Activated CD4-positive, alpha-beta memory T cell treated with anti-CD3 and anti-CD28 coated beads, Interleukin-2, amount 10 ng/mL, durations not matched to agents 7 days and 5 days (primary cell): ENCODE results near the gene JHY. TPM values are rescaled to one million over a fixed set of nuclear protein-coding genes. Genes with fewer than 3 reads are reported as not detected.

Experiments used
- CTCF ChIA-PET: fragments of 350-600 bp; sonication (Branson Sonifier 250); formaldehyde crosslinking; loops from one replicate; lab custom pipeline; 2021; ENCODE audit warnings: antibody characterized with exemption, inconsistent platforms; lab: Charles Lee
- POLR2A ChIA-PET: fragments of 350-600 bp; sonication (Branson Sonifier 250); formaldehyde crosslinking; loops from one replicate; lab custom pipeline; 2021; ENCODE audit warnings: antibody characterized with exemption; lab: Charles Lee
- DNase-seq: peaks from one replicate; pipeline ENCODE4 v3.0.0-alpha.2; 2020
- H3K27ac Mint-ChIP-seq: one replicate; pipeline ENCODE4 v1.8.0; 2021; ENCODE audit warnings: mild to moderate bottlenecking, mixed read lengths
- H3K27me3 Mint-ChIP-seq: one replicate; pipeline ENCODE4 v1.8.0; 2021; ENCODE audit warnings: mixed read lengths
- H3K36me3 Mint-ChIP-seq: one replicate; pipeline ENCODE4 v1.8.0; 2021; ENCODE audit warnings: low read depth, mixed read lengths
- H3K4me1 Mint-ChIP-seq: one replicate; pipeline ENCODE4 v1.8.0; 2021; ENCODE audit warnings: mixed read lengths
- H3K4me3 Mint-ChIP-seq: one replicate; pipeline ENCODE4 v1.8.0; 2021; ENCODE audit warnings: mild to moderate bottlenecking, mixed read lengths
- H3K9me3 Mint-ChIP-seq: one replicate; pipeline ENCODE4 v1.8.0; 2021; ENCODE audit warnings: mixed read lengths
- total RNA-seq, 2 experiments: library from RNA; stranded (reverse); gene quantifications; one replicate each; pipeline ENCODE4 v1.2.3, GENCODE V29; 2021

JHY gene
- total RNA-seq, 2 experiments from 2014 or later, result 1.7 to 2.1 TPM

DNA sequence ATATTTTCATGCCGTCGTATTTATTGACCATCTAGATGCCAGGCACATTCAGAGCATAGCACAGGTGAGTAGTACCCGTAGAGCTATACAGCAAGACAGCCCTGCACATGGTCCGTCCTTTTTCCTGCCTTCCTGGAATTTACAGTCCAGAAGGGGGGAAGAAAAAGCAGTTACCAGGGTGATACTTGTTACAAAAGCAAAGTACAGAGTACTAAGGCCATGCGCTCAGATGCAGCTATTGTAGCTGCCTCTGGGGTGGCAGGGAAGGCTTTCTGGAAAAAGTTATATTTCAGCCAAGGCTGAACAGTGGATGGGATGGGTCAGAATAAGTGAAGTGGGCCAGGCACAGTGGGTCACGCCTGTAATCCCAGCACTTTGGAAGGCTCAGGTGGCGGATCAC, 36.2 kb downstream of the JHY start:
- CTCF ChIA-PET, result interaction anchor here (0.5 kb wide), 1 partner anchor 39 kb away, joined by 4 read pairs; no protein-coding TSS in a partner anchor
- no peak for DNase-seq
- Mint-ChIP-seq H3K4me3 (no peak overlapping the region), H3K9me3 (no peaks in the 10 kb centered on the region), H3K36me3 (no peaks in the 10 kb centered on the region), H3K27me3 (no peaks in the 10 kb centered on the region), H3K4me1 (no peaks in the 10 kb centered on the region), H3K27ac (no peak overlapping the region)
- POLR2A ChIA-PET, result no interaction called here

- Mint-ChIP-seq H3K27me3 (no peaks in the 10 kb centered on the region), H3K9me3 (no peaks in the 10 kb centered on the region), H3K36me3 (no peaks in the 10 kb centered on the region), H3K4me1 (no peaks in the 10 kb centered on the region), H3K4me3 (no peak overlapping the region), H3K27ac (no peak overlapping the region)
- POLR2A ChIA-PET, result no interaction called here
- CTCF ChIA-PET, result no interaction called here
- DNase-seq, result no peak
Measured at GRCh38 chr11:122920579-122920978, 38.0 kb downstream of the JHY start.

DNA sequence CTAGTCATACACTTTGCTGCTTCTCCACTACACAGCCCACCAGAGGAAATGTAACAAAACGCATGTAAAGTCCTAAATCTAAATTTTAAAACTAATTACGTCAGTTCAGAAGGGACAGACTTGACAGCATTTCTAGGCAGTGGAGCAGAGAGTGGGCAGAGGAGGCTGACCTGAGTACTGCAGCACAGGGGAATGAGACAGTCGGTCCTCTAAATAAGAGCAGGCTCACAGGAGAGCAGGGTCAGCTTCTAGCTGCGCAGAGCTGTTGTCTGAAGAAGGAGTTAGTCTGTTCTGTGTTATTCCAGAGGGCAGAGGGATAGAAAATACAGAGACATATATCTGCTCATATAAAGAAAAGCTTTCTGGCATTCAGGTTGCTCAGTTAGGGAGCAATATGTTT, 40.3 kb downstream of the JHY start:
- ChIA-PET CTCF (no interaction called here), POLR2A (no interaction called here)
- H3K27me3 Mint-ChIP-seq, result no peaks in the 10 kb centered on the region
- DNase-seq, result no peak
- H3K9me3 Mint-ChIP-seq, result no peaks in the 10 kb centered on the region
- no peaks in the 10 kb centered on the region for H3K4me1 Mint-ChIP-seq
- H3K4me3 Mint-ChIP-seq, result no peak overlapping the region
- H3K36me3 Mint-ChIP-seq, result no peaks in the 10 kb centered on the region
- H3K27ac Mint-ChIP-seq, result no peak overlapping the region

DNA sequence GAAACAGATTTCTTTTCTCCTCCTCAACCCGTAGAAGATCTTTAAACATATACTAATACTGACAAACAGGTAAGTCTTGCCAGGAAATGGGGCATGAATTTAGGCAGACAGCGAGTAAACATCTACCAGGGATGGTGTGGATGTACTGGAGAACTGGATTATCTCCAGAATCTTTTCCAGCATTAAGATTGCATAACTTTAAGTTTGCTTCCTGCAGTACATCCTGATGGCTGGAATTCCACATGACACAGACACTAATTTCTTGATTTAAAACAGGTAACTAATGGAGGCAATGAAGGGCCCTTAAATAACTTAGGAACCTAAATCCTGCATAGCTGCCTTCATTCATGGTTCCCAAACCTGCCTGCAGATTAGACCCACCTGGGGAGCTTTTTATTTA, 40.7 kb downstream of the JHY start:
- H3K9me3 Mint-ChIP-seq, result no peaks in the 10 kb centered on the region
- no peaks in the 10 kb centered on the region for H3K36me3 Mint-ChIP-seq
- H3K4me3 Mint-ChIP-seq, result no peak overlapping the region
- H3K27ac Mint-ChIP-seq, result no peak overlapping the region
- H3K27me3 Mint-ChIP-seq, result no peaks in the 10 kb centered on the region
- no peak for DNase-seq
- ChIA-PET CTCF (no interaction called here), POLR2A (no interaction called here)
- no peaks in the 10 kb centered on the region for H3K4me1 Mint-ChIP-seq

DNA sequence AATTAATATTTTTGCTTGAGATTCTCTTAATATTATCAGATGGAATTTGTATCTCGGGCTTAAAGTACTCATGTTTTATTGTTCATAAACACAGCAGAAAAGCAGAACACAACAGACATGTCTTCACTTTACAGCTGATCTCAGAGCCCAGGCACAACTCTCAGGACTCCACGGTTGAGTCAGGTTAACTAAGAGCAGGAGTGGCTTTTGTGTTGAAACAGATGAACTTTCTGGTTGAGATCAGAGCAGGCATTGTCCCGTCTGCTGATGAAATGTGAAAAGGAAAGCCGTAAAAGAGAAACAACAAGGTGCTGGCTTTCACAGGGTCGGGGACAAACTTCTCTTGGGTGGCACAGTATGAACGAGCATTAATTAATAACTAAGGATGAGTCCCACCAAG, 49.0 kb downstream of the JHY start:
- ChIA-PET POLR2A (interaction anchor here (0.5 kb wide), 1 partner anchor 9 kb away, joined by 3 read pairs; no protein-coding TSS in a partner anchor), CTCF (interaction anchor here (0.6 kb wide), 1 partner anchor 17 kb away, joined by 3 read pairs; no protein-coding TSS in a partner anchor)
- no peak overlapping the region for H3K27ac Mint-ChIP-seq
- no peak overlapping the region for H3K4me3 Mint-ChIP-seq
- no peaks in the 10 kb centered on the region for H3K27me3 Mint-ChIP-seq
- H3K9me3 Mint-ChIP-seq, result no peaks in the 10 kb centered on the region
- H3K36me3 Mint-ChIP-seq, result no peaks in the 10 kb centered on the region
- no peak for DNase-seq
- H3K4me1 Mint-ChIP-seq, result no peaks in the 10 kb centered on the region

- no peak overlapping the region for H3K4me3 Mint-ChIP-seq
- CTCF ChIA-PET, result interaction anchor here (1.9 kb wide), 1 partner anchor 121 kb away, joined by 4 read pairs; no protein-coding TSS in a partner anchor
- H3K36me3 Mint-ChIP-seq, result no peaks in the 10 kb centered on the region
- POLR2A ChIA-PET, result no interaction called here
- no peak overlapping the region for H3K27ac Mint-ChIP-seq
- no peaks in the 10 kb centered on the region for H3K27me3 Mint-ChIP-seq
- no peak for DNase-seq
- H3K9me3 Mint-ChIP-seq, result no peaks in the 10 kb centered on the region
- H3K4me1 Mint-ChIP-seq, result no peaks in the 10 kb centered on the region
Measured at GRCh38 chr11:122933416-122933815, 50.9 kb downstream of the JHY start.

DNA sequence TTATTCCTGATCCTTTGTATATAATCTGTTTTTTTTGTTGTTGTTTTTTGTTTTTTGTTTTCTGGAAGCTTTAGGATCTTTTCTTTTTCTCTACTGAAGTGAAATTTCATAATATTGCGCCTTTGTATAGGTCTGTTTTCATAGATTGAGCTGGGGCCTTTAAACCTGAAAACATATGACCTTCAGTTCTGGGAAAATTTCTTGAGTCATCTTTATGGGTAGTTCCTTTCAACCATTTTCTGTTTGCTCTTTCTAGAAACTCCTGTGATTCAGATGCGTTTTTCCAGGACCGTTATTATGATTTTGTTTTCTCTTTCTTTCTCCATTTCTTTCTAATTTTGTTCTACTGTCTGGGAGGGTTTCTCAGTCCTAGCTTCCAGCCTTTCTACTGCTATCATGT, 55.4 kb downstream of the JHY start:
- Mint-ChIP-seq H3K27ac (no peak overlapping the region), H3K4me1 (no peaks in the 10 kb centered on the region), H3K36me3 (no peaks in the 10 kb centered on the region), H3K9me3 (no peaks in the 10 kb centered on the region), H3K4me3 (no peak overlapping the region), H3K27me3 (no peaks in the 10 kb centered on the region)
- CTCF ChIA-PET, result no interaction called here
- no peak for DNase-seq
- POLR2A ChIA-PET, result interaction anchor here (1.0 kb wide), 1 partner anchor 119 kb away, joined by 3 read pairs; no protein-coding TSS in a partner anchor

- Mint-ChIP-seq H3K36me3 (no peaks in the 10 kb centered on the region), H3K27me3 (no peaks in the 10 kb centered on the region), H3K4me3 (no peak overlapping the region), H3K4me1 (no peaks in the 10 kb centered on the region), H3K27ac (no peak overlapping the region), H3K9me3 (no peaks in the 10 kb centered on the region)
- no peak for DNase-seq
- ChIA-PET POLR2A (interaction anchor here (1.0 kb wide), 1 partner anchor 119 kb away, joined by 3 read pairs; no protein-coding TSS in a partner anchor), CTCF (interaction anchor here (0.7 kb wide), 1 partner anchor 58 kb away, joined by 3 read pairs; no protein-coding TSS in a partner anchor)
Measured at GRCh38 chr11:122938557-122938956, 56.0 kb downstream of the JHY start.

DNA sequence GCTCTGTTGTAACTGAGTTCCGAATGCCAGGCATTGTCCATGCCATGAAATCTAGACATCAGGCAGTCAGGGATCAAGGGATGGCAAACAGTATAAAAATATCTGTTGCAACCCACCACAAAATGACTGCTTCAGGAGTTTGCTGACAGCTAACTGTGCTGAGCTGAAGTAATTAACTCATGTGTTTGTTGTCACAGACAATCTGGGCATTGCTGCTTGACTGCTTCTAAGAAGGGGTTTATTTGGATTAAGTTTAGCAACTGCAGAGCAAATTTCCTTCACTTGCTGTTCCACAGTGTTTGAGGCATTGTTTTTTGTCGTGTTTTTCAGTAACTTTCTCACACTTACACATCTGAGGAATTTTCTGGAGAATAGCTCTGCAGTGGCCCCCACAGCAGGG, 68.7 kb downstream of the JHY start:
- H3K27me3 Mint-ChIP-seq, result no peaks in the 10 kb centered on the region
- no peak overlapping the region for H3K4me3 Mint-ChIP-seq
- no peak for DNase-seq
- peaks cover 3% of the 10 kb centered on the region for H3K4me1 Mint-ChIP-seq
- POLR2A ChIA-PET, result no interaction called here
- no peak overlapping the region for H3K27ac Mint-ChIP-seq
- no peaks in the 10 kb centered on the region for H3K9me3 Mint-ChIP-seq
- CTCF ChIA-PET, result interaction anchor here (1.3 kb wide), 1 partner anchor 103 kb away, joined by 3 read pairs; no protein-coding TSS in a partner anchor
- no peaks in the 10 kb centered on the region for H3K36me3 Mint-ChIP-seq

DNA sequence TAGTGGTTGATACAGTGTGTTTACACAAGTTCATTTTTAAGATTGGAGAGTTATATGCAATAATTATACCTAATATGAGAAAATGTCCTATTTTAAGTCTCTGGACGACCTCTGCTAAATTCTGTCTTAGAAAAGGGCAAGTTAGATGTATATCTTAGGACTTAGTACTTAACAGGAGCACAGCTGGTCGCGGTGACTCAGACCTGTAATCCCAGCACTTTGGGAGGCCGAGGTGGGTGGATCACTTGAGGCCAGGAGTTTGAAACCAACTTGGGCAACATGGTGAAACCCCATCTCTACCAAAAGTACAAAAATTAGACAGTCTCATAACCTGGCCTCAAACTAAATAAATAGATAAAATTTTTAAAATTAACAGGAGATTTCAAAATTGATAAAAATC, 71.9 kb downstream of the JHY start:
- Mint-ChIP-seq H3K9me3 (no peaks in the 10 kb centered on the region), H3K4me3 (no peak overlapping the region), H3K27me3 (no peaks in the 10 kb centered on the region), H3K27ac (no peak overlapping the region), H3K4me1 (no peaks in the 10 kb centered on the region), H3K36me3 (no peaks in the 10 kb centered on the region)
- ChIA-PET POLR2A (no interaction called here), CTCF (no interaction called here)
- no peak for DNase-seq

GRCh38 chr11:122963961-122964360, 81.4 kb downstream of the JHY start:
- Mint-ChIP-seq H3K9me3 (no peaks in the 10 kb centered on the region), H3K4me3 (no peak overlapping the region), H3K4me1 (no peaks in the 10 kb centered on the region), H3K27me3 (peaks cover 31% of the 10 kb centered on the region), H3K36me3 (no peaks in the 10 kb centered on the region), H3K27ac (no peak overlapping the region)
- CTCF ChIA-PET, result no interaction called here
- DNase-seq, result no peak
- POLR2A ChIA-PET, result no interaction called here

DNA sequence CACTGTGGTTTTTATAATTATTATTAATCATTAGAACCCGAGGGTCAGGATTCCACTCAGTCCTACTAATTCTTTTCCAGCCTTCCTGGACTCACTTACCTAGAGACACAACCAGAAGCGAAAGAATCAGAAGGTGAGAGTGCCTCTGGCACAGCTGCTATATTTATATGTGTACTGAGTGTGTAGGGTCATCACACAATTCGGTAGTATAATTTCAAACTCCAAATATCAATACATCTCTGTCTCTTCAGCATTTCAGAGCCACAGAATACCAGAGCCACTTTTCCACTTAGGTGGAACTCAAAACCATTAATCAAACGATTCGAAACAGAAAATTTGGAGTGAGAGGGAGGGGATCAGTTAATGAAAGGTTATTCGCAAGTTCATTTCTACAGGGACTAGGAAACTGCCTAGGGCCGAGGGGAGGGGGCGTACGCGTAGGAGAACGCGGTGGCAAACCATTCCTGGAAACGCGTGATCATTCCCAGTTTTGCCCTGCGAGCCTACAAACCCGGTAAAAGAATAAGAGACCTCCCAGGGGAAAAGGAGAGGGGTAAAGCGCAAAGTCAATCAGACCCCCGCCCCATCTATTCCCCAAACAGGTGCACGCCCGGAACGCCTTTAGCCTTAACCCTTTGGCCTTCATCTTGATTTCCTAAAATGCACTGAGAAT, 93.6 kb downstream of the JHY start:
- CTCF ChIA-PET, result no interaction called here
- Mint-ChIP-seq H3K9me3 (peaks cover 2% of the 10 kb centered on the region), H3K27ac (peak overlapping the region; percentile 41), H3K36me3 (peaks cover 17% of the 10 kb centered on the region), H3K27me3 (peaks cover 78% of the 10 kb centered on the region), H3K4me3 (no peak overlapping the region), H3K4me1 (peaks cover 11% of the 10 kb centered on the region)
- POLR2A ChIA-PET, result no interaction called here
- DNase-seq, result no peak

- CTCF ChIA-PET, result no interaction called here
- H3K4me3 Mint-ChIP-seq, result no peak overlapping the region
- DNase-seq, result no peak
- H3K36me3 Mint-ChIP-seq, result peaks cover 17% of the 10 kb centered on the region
- POLR2A ChIA-PET, result no interaction called here
- H3K27ac Mint-ChIP-seq, result no peak overlapping the region
- peaks cover 83% of the 10 kb centered on the region for H3K27me3 Mint-ChIP-seq
- H3K4me1 Mint-ChIP-seq, result peaks cover 11% of the 10 kb centered on the region
- H3K9me3 Mint-ChIP-seq, result peaks cover 2% of the 10 kb centered on the region
Measured at GRCh38 chr11:122976734-122977469, 94.3 kb downstream of the JHY start.
